HG03439 (cell line): ENCODE data around the gene TOMM70.
A peak's percentile ranks its signal among the peaks of the same experiment; 100 is the strongest.

Experiments
- ATAC-seq: cut with Tn5 transposase; IDR thresholded peaks from one replicate; pipeline ENCODE4 v1.9.1; 2021; ENCODE audit warnings: mild to moderate bottlenecking, moderate library complexity; ENCODE audit not compliant: unreplicated experiment

The TOMM70 gene

DNA sequence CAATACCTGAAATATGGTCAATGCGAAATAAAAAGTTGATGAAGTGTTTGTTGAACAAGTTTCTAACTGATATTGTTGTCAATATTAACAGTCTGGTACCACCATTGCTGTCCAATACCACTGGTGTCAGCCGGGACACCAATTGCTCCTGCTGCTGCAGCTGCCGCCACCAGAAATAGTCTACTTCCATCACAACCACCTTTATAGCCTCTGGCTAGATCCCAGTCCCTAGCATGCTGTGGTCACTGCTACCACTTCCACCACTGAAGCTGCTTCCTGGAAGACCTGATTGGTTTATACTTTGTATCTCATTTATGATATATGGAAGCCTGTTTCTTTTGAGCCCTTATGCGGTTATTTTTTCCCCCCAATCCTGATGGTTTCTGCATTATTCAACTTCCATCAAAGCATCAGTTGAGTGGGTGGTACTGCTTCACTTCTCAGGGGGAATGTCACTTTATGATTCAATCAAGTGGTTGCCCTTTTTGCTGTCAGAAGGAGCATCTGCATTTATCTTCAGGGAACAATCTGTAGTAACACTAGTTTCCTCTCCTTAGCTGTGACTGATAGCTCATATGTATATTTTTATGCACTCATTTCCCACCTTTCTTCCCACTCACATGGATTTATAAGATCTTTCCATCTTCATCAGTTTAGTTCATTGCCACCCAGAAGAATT is 12.2 kb upstream of the TOMM70 start:
- ATAC-seq: no peak

GRCh38 chr3:100411091-100411982 is 10.4 kb upstream of the TOMM70 start:
- no peak for ATAC-seq

- no peak for ATAC-seq
Observed at GRCh38 chr3:100407977-100408532, 7.2 kb upstream of the TOMM70 start.

DNA sequence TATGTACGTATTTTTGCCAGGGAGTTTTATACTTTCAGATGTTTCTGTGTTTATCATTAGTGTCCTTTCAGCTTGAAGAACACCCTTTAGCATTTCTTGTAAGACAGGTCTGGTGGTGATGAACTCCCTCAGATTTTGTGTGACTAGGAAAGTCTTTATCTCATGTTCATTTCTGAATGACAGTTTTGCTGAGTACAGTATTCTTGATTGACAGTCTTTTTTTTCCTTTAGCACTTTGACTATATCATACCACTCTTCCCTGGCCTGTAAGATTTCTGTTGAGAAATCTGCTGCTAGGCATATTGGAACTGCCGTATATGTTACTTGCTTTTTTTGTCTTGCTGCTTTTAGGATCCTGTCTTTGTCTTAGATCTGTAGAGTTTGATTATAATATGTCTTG is 6.3 kb upstream of the TOMM70 start:
- ATAC-seq: no peak

DNA sequence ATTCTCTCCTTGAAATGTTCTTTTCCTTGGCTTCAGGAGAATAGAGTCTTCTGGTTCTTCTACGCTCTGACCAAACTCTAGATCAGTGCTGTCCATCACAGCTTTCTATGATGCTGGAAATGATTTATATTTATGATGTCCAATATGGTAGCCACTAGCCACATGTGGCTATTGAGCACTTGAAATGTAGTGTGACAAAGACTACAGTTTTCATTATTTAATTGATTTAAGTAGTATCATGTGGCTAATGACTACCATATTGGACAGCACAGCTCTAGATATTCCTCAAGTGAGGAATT is 3.3 kb upstream of the TOMM70 start:
- ATAC-seq: no peak

DNA sequence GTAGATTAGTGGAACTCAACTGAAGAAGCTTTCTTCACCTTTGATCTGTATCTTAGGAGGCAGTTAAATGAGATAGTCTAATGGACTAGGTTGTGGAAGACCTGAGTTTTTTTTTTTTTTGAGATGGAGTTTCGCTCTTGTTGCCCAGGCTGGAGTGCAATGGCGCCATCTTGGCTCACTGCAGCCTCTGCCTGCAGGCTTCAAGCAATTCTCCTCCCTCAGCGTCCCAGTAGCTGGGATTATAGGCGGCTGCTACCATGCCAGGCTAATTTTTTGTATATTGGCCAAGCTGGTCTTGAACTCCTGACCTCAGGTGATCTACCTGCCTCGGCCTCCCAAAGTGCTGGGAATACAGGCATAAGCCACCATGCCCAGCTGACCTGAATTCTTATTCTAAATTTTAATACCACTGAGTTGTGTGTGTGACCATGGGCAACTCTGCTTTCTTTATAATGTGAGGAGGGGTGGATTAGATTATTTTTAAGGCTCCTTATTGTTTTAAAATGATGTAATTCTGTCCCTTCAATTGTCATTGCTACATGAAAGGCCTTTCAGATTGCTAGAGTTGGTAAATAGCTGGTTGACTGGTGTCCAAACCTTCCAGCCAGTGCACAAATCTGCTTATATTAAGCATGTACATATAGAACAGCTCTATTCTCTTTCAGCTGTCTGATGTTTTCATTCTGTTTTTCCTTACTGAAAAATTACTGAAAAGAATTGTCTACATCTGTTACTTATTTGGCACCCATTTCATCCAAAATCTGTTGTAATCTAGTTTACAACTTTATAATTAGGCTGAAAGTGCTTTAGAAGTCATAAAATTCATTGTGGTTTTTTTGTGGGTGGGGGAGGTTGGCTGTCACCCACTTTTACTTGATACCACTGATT is 2.7 kb upstream of the TOMM70 start:
- ATAC-seq: no peak

GRCh38 chr3:100402891-100403290 is 2.0 kb upstream of the TOMM70 start:
- ATAC-seq: no peak

GRCh38 chr3:100402256-100402655 is 1.4 kb upstream of the TOMM70 start:
- no peak for ATAC-seq

DNA sequence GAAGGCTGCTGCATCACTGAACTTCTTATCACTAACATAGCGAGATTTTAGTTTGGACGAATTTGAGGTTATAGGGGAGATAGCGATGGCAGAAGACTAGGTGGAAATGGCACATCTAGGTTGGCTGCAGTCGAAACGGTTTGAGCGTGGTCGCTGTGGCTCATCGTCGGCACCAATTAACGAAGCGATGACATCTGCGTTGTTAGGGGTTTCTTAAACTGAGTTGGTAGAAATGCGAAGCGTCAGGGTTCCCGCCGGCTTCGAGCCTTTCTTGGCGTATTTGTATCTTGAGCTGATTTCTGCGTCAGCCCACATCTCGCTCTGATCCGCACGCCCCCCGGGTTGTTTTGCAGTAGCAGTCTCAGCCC is 769 bp upstream of the TOMM70 start:
- ATAC-seq: peak; percentile 16

GRCh38 chr3:100400419-100400779 is 490 bp downstream of the TOMM70 start:
- peak; percentile 13 for ATAC-seq

DNA sequence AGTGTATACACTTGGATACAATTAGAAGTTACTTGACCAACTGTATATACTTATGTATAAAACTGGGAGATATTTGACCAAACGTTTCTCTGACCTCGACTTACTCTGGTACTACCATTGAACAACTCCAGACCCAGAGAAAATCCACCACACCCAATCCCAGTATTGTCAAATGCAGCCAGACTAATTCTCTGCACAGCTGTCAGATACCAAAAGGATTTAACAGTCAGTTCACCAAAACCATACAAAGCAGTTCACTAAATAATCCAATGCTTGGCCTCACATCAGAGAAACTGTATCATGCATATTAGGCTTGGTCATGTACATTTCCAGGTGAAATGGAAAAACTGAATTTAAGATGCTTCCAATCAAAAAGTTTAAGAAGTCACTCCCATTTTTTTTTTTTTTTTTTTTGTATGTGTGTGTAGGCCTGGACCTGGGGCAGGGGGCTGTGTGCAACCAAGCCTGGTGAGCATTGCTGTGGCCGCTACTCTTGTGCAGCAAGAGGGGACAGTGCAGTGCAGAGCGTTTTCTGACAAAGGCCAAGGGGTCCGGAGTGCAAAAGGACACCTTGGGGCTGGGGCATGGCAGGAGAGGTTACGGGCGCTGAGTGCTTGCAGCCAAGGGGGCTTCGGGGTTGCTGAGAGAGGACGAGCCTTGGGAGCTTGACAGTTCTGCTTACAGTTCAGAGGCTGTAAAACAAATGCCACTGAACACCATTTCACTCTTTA is 1.4 kb downstream of the TOMM70 start:
- no peak for ATAC-seq

DNA sequence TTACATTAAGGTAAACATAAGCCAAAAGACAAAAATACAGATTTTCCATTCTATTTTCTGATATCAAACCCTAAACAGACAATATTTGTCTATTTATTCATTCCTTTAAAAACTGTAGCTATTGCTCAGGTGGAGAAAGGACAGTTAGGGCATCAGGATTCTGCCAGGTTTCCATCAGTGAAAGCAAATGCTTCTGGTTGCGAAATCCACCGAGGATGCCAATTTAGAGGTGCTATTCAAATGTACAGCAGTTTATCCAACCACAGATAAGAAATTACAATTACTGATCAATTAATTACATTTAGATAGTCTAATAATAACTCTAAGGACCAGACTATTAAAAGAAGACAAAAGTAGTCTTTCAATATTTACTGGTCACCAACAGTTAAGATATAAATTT is 3.9 kb downstream of the TOMM70 start:
- ATAC-seq: no peak

DNA sequence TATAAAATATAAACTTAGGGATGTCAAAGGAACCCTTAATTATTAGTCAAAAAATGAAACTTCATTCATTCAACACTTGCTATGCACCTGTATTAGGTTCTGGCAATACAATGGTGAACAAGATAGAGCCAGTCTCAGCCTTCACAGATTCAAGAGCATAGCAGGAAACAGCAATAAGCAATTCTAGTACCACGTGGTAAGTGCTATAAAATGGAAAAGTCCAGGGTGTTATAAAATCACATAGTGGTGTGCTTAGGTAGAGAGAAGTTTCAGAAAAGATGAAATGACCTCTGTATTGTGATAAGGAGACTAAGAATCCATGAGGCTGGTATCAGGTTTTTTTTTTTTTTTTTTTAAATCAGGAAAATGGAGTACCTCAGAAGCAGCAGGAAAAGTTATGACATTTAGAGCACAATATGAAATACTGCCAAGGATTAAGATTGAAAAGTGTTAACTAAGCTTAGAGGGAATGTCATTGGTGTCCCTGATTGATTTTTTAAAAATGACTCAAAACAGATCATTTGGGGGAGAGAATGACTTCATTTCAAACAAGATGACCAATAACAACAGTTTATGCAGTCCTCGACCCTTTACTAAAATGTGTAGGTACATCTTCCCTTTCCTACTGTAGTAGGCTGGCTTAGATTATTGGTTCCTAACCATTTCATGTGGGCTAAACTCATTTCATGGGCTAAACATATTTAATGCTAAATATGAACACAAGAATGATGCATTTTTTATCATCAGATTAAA is 5.0 kb downstream of the TOMM70 start:
- no peak for ATAC-seq

GRCh38 chr3:100389025-100389424 is 11.9 kb downstream of the TOMM70 start:
- no peak for ATAC-seq

DNA sequence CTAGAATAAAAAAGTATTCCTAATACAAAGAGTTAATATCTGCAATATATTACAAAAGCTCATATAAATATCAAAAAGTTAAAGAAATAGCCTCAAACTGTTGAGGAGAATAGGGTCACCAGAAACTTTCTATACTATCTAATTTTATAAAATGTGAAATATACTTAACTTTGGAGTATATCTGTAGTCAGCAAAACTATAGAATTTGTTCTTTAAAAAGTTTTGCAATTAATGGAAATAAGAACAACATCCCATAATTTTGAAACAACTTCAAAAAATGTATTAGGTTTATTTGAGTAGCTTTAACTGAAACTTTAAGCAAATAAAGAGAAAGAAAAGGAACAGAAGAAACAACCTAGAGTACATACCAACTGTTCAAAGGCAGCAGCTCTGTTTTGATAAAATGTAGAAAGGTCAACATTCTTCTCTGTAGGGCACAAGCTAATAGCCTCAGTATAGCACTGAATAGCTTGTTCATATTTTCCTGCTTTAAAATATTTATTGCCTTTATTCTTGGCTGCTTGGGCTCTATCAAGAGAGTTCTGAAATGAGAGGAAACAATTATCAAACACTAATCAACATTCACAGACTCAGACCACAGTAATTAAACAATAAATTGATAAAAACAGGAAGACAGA is 14.3 kb downstream of the TOMM70 start:
- no peak for ATAC-seq

- ATAC-seq: no peak
Observed at GRCh38 chr3:100384733-100385525, 16.0 kb downstream of the TOMM70 start.

DNA sequence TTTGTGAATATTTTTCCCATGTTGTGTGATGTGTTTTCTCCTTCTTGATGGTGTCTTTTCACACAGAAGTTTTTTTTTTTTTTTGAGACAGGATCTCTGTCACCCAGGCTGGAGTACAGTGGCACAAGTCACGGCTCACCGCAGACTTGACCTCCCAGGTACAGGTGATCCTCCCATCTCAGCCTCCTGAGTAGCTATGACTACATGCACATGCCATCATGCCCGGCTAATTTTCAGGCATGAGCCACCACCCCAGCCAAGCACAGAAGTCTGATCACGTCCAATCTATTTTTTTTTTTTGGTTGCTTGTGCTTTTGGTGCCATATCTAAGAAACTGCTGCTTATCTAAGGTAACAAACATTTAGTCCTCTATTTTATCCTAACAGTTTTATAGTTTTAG is 24.6 kb downstream of the TOMM70 start:
- ATAC-seq: no peak

- ATAC-seq: no peak
Observed at GRCh38 chr3:100374521-100374920, 26.4 kb downstream of the TOMM70 start.

- ATAC-seq: no peak
Observed at GRCh38 chr3:100370756-100371155, 30.1 kb downstream of the TOMM70 start.
